GM12874 (cell line): ENCODE measurements around the gene ATG4C.

Source experiments
- TF ChIP-seq, protein P1 (sequence below): IDR thresholded peaks from 2 replicates; pipeline ENCODE4 v1.5.1; 2011; ENCODE audit warnings: low read depth, mild to moderate bottlenecking, control low read depth, low read length, moderate library complexity; ENCODE audit not compliant: insufficient read depth

Gene ATG4C

DNA sequence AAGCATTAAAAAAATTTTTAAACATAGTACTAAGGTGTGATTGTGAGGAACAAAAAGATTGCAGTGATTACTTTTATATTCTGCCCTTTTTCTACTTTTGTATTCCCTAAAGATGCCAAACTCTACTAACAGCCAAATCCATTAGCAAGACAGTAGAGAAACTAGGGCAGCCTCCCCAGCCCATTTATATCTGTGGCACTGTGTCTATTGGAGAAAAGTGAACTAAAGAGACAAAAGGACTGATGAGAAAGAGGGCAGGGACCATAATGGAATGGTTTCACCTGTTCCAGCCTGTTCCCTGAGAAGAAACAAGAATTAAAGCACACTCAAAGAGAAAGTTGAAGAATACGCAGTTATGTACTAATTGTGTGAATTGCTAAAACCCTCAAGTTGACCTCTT, 56.6 kb downstream of the ATG4C start:
- TF ChIP-seq, protein P1, sequence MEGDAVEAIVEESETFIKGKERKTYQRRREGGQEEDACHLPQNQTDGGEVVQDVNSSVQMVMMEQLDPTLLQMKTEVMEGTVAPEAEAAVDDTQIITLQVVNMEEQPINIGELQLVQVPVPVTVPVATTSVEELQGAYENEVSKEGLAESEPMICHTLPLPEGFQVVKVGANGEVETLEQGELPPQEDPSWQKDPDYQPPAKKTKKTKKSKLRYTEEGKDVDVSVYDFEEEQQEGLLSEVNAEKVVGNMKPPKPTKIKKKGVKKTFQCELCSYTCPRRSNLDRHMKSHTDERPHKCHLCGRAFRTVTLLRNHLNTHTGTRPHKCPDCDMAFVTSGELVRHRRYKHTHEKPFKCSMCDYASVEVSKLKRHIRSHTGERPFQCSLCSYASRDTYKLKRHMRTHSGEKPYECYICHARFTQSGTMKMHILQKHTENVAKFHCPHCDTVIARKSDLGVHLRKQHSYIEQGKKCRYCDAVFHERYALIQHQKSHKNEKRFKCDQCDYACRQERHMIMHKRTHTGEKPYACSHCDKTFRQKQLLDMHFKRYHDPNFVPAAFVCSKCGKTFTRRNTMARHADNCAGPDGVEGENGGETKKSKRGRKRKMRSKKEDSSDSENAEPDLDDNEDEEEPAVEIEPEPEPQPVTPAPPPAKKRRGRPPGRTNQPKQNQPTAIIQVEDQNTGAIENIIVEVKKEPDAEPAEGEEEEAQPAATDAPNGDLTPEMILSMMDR, result no peak

DNA sequence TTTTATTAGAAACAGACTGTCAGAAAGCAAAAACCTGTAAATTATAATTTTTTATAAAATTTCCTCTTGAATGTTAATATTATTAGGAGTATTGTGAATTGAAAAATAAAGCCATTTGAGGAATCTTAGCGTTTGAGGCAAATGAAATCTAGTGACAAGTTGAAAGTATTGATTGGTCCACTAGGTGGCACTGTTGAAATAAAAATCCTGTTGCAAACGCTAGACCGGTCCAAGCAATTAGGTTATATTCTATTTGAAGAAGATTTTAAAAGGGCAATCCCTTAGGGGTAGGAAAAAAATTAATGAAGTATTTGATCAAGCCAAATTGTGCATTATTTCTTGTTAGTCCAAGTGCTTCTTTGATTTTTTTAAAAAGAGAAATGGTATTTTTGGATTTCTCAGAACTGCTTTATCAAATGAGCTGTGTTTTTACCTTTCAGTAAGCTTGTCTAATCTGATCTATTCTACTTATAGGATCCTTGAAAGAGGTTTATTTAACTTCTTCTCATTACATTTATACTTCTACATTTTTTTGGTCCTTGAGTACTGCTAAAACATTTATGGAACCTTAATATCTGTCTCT, 57.7 kb downstream of the ATG4C start:
- TF ChIP-seq, protein P1, result peak; percentile 33; the same call in 1 of the 2 replicates

DNA sequence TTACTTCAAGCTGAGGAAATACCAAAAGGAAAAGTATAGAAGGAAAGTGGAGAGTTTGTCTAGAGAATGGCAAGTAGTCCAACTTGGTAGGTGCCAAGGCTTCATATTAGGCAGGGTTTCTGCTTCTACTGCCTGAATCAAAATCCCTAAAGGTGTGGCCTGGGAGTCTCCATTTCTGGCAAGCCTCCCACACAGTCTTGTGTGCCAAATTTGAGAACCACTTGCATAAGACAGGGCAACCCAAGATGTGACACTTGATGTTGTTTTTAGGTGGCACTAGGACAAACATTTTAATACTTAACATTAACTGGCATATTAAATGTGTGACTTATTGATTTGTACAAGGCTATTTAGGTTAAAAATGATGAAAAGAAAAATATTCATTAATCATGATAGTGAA, 60.1 kb downstream of the ATG4C start:
- TF ChIP-seq, protein P1, result no peak

DNA sequence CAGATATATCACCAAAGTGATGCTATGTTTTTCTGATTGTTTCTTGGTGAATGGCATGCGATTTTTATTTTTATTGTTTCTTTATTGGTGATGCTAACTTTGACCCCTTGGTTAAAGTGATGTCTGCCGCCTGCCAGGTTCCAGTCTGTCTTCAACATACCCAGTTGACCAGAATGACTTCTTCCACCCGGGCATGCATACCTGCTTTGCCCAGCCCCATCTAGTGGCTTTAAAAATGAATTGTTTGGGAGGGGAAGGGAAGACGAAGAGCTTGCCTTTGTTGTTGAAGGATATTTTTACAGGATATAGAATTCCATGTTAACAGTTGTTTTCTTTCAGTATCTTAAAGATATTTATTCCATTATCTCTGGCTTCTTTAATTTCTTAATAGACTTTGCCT, 65.1 kb downstream of the ATG4C start:
- TF ChIP-seq, protein P1, result no peak

DNA sequence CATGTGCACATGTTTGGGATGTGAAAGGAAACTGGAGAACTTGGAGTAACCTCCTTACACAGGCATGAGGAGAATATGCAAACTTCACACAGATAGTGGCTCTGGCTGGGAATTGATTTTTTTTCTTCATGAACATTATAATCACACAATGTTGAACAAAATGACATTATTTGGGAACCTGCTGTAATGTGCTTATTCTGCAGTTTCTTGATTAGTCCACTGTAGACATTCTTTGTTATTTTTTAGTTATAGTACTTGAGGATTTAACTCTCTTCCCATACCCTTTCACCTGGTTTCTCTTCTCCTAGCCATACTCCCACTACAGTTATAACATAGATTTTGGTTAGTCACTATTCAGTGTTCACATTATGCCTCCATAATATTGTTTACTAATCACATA, 68.3 kb downstream of the ATG4C start:
- TF ChIP-seq, protein P1, result no peak

DNA sequence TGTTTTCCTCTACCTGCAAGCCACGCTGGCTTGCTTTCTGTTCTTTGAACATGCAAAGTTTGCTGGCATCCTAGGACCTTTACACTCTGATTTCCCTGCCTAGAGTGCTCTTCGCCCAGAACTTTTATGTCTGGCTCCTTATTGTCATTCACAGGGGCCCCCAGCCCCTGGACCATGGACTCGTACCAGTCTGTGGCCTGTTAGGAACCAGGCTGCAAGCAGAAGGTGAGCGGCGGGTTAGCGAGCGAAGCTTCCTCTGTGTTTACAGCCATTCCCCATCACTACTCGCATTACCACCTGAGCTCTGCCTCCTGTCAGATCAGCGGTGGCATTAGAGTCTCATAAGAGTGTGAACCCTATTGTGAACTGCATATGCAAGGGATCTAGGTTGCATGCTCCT, 73.0 kb downstream of the ATG4C start:
- TF ChIP-seq, protein P1, result no peak

DNA sequence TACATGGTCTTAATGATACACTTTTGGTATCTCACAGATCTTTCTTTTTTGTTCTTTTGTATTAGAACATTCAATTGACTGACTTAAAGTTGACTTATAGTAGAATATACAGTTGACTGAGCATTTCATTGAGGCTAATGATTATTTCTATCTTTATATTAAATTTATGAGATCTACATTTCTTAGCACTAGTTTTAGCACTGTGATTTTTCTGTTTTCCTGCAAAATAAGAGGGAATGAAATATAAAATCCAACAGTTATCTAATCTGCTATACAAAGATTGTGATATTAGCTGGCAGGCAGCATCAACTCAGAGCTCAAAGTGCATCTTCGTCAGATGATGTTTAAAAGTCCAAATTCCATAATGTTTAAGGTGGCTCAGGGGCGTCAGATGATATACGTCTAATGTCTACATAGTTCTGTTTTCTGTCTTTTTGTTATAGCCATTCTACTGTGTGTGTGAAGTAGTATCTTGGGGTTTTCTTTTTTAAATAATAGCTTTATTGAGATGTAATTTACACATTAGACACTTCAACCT, 85.4 kb downstream of the ATG4C start:
- TF ChIP-seq, protein P1, result no peak
